Stimulated activated CD4-positive, alpha-beta T cell treated with anti-CD3 and anti-CD28 coated beads, Interleukin-15, amount 100 ng/mL, for 1 hour (primary cell): Measurements from ENCODE around the gene NDNF.

Source experiments
- DNase-seq, 2 donors: peaks; one replicate each; pipeline ENCODE4 v3.0.0-alpha.2; 2020; ENCODE audit warnings: low read depth in 1 of 2, low spot score in 1 of 2

Gene NDNF, protein sequence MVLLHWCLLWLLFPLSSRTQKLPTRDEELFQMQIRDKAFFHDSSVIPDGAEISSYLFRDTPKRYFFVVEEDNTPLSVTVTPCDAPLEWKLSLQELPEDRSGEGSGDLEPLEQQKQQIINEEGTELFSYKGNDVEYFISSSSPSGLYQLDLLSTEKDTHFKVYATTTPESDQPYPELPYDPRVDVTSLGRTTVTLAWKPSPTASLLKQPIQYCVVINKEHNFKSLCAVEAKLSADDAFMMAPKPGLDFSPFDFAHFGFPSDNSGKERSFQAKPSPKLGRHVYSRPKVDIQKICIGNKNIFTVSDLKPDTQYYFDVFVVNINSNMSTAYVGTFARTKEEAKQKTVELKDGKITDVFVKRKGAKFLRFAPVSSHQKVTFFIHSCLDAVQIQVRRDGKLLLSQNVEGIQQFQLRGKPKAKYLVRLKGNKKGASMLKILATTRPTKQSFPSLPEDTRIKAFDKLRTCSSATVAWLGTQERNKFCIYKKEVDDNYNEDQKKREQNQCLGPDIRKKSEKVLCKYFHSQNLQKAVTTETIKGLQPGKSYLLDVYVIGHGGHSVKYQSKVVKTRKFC

DNA sequence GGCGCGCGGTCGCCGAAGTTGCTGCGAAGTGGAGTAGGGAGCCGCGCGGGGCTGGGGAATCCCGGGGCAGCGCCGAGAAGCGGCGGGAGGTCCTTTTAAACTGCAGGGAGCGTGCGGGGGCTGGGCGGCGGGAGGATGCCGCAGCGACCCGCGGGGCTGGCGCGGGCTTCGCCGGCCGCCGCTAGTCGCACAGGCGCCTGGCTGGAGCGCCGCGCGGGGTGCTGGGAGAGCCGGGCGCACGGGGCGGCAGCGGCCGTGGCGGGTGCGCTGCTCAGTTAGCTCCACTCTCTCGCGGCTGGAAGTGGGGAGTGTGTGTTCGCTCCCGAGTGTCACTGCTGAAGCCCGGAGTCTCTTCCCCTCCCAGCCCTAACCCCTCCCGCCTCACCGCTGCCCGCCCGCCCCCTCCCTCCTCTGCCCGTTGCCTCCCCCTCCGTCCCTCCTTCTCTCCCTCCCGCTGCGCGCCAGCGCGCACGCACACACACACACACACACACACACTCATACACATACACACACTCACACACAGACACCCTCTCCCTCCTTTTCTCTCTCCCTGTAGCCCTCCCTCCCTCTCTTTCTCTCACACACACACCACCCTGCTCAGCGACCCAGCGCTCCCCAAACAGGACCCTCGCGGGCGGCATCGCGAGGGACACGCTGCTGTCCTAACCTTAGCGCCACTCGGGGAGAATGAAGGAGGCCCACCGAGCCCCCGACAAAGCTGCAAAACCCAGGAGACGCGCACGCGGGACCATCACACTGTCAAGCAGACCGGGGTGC is at the start of gene NDNF:
TSS of gene NDNF (minus strand) at position 312 of the 780 bp plus-strand sequence. CDS start 26,698 bp downstream, outside the sequence.
- peak in 1 of 2 donors; percentile 39 for DNase-seq

DNA sequence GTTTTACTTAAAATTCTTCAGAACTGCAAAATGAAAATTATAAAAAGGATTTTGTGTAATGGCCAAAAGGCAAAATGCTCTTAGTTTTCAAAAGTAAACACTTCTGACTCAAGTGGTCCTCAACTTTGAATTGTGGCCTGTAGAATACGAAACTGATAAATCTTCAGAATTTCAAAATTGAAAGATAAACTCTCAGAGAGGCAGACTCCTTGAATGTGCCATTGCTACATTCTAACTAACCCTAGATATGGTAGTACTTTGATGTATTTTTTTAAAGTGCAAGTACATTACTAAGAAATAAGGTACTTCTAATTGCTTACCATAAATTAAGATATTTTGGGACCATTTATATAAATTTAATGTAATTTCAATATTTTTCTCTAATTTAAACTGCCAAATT is 47.4 kb upstream of the NDNF start:
- no peak for DNase-seq

DNA sequence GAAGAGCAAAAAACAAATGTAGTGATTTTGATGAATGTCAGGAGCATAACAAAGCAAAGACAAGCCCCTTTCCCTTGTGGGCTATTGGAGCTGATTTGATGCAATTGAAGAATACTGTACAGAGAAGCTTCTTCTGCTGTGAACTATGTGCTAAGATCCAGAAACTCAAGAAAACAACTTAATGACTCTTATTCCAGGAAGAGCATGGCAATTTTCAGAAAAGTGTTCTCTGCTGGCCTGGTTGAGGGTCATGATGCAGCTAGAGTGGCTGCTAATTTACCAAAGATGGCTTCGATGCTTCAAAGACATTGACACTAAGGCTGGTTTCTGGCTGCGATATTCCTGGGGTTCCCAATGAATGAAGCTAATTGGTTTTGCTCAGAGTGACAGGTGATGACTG is 46.0 kb upstream of the NDNF start:
- DNase-seq: no peak

DNA sequence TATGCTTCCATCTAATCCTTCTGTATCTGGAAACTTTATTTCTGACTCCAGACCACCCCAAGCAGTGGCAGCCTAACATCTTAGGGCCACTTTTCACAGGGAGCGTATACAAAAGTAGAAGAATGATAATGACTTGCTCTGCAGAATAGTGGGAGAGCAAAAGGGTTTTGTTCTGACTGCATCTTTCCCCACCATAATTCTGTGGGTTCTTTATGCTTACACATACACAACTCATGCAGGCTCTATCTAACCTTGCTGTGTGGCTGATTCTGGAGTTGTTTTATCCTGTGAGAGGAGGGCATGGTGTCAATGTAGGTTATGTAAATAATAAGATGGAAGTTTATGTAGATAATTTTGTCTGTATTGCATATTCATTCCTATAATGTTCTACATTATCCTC is 42.4 kb upstream of the NDNF start:
- DNase-seq: no peak

DNA sequence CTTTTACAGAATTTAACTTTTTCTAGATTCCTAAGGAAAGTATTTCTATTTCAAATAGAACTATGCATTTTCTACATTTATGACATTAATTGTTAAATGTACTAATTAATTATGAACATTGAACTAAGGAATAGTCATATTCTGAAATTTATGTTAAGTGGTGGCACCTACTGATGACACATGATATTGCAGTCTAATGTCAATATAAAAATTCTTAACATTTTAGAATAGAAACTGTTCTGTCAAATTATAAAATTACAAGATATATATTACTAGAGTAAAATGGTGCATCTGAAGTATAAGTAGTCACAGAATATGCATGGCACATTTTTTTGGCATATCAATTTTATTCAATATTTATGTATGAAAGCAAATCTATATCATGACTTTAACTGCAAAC is 40.2 kb upstream of the NDNF start:
- no peak for DNase-seq

DNA sequence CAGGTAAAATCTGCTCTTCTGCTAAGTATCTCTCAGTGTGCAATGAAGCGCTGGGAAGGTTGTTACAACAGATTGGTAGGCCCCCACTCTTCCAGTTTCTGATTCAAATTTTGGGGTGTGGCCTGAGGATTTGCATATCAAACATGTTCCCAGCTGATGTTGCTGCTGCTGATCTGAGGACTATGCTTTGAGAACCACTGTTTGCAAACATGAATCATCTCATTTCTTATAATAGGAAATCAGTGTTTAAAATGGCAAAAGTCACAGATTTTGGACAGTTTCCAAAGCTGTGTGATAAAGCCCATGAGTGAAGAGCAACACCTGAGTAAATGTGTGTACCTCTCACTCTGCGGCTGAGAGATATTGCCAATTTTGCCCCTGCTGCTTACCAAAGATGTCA is 36.2 kb upstream of the NDNF start:
- no peak for DNase-seq

DNA sequence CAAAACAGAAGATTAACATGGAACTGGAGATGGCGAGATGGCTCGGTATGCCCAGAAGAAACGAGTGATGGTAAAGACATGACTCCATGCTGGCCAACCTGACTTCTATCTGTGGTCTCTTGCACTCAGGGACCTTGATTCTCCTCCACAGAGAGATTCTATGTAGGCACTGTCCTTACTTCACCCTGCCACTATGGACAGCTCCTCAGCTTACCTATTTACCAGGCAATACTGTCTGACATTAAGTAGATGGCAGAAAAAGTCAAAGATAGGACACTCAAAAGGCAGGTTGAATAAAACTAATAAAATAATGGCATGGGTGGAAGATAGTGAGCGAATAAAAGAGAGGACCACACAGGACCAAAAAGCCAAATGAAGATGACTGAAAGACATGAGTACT is 35.2 kb upstream of the NDNF start:
- no peak for DNase-seq

DNA sequence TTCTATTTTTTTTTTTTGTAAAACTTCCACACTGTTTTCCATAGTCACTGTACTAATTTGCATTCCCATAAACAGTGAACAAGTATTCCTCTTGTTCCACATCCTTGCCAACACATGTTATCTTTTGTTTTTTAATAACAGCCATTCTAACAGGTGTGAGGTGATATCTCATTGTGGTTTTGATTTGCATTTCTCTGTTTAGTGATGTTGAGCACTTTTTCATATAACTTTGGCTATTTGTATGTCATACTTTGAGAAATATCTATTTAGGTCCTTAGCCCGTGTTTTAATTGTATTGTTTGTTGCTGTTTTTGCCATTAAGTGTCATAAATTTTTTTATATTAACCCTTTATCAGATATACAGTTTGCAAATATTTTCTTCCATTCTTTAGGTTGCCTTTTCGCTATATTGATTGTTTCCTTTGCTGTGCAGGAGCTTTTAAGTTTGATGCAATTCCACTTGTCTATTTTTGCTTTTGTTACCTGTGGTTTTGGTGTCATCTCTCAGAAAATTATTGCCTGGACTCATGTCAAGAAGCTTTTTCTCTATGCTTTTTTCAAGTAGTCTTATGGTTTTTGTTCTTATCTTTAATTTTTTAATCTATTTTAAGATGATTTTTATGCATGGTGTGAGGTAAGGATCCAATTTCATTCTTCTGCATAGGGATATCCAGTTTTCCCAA is 27.9 kb upstream of the NDNF start:
- no peak for DNase-seq

DNA sequence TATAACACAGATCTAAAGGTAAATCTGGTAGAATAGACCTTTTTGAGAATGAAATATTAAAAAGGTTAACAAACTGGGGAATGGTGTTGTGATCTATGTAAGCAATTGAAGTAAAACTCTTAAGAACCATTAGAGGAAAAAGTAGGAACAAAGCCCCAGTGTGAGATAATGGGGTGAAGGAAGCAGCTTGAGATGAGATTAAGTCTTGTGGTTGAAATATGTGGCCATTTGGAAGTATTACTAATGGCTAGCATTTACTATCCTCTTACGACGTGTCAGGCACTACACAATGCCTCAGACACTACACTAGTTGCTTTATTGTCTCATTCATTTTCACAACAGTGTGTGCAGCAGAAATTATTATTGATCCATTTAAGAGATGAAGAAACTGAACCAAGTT is 25.9 kb upstream of the NDNF start:
- DNase-seq: no peak

DNA sequence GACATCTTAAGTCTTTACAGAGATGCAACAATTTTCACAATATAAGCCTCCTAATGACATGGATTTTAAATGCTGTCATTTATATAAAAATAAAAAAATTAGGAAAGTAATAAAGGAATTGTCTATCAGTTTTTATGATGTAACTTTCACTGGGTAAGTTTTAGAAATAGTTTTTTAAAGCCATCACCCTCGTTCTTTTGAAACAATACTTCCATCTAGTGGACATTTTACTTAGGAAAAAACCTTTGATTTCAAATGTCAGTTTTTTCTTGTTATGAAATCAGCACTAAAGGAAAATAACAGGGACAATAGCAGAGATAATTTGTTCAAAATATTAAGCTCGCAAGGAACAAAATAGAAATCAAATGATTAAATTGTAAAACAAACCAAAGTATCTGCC is 24.3 kb upstream of the NDNF start:
- DNase-seq: no peak

DNA sequence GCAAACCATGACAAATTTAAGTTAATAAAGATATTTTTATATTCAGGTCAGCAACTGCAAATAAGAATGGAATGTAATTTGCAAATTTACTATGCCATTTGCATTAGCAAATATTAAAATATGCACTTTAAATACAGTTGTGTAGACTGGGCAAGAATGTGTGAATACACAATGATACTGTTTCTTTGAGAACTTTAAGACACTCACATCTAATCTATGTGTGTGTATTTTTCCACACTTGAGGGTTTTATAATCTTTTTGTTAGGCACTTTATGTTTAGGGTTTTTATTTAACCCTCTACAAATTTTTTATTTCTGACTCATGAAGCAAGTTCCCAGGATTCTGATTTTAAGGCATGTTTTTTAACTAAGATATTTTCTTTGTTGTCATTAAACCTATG is 23.9 kb upstream of the NDNF start:
- DNase-seq: no peak

DNA sequence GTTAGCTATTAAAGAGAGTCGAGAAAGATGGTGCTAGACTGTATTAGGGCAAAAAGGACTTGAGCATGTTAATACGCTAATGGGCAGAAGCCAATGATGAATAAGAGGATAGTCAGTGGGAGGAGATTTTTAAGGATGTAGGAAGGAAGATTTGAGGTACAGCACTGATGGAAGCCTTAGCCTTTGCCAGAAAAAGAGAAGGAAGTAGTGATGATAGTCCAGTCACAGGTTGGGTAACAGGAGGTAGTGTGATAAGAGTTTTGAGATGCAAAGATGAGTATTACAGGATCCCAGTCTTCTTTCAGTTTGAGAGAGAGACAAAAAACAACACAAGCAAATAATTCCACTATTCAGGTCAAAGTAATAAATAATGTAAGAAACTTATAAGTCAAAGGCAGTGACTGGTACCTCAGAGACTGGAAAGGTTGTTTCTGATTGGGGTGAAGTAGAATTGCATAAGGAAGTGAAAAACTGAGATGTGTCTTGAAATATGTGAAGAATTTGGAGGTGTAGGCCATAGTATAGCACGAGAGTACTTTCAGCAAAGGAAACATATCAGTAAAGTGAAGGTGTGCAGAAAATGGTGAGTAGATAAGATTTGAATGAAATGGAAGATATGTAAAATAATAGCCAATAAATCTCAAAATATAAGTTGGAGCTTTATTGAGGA is 22.1 kb upstream of the NDNF start:
- DNase-seq: no peak

DNA sequence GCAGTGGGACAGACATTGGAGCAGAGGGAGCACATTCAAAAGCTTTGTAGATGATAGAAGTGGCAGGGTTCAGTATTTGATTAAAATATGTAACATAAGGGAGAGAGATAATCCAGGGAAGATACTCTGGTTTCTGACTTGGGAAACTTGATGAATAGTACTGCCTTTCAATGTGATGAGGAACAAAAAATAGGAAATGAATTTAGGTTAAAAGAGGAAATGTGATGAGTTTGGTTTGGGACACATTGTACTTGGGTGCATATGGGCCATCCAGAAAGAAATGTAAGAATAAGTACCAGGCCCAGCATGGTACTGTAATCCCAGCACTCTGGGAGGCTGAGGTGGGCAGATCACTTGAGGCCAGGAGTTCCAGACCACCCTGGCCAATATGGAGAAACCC is 20.9 kb upstream of the NDNF start:
- no peak for DNase-seq

DNA sequence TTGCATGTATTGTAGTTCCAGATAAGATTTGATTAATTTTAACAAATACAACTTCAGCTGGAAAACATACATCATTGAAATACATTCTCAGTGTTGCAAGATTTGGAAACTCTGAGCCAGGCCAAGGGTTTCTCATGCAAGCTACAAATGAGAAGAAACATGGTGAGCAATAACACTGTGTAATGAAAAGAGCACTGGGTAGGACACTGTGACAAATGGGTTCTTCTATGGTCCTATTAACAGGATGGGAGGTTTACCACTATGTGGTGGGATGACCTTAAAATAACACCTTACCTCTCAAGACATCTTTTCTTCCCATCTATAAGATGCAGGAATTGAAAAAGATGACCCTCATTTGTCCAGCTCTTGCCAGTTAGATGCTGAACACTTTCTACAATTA is 19.6 kb upstream of the NDNF start:
- DNase-seq: no peak

DNA sequence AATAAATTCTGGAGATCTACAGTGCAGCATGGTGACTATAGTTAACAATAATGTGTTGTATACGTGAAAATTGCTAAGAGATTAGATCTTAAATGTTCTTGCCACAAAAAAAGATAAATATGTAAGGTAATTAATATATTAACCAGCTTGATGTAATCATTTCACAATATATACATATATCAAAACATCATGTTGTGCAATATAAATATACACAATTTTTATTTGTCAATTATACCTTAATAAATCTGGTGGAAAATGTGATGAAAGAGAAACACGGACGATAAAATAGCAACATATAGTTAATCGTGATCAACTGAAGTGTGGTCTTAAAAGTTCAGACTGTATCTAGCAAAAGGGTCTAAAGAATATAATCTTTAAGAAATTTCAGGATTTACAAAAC is 16.5 kb upstream of the NDNF start:
- DNase-seq: no peak

DNA sequence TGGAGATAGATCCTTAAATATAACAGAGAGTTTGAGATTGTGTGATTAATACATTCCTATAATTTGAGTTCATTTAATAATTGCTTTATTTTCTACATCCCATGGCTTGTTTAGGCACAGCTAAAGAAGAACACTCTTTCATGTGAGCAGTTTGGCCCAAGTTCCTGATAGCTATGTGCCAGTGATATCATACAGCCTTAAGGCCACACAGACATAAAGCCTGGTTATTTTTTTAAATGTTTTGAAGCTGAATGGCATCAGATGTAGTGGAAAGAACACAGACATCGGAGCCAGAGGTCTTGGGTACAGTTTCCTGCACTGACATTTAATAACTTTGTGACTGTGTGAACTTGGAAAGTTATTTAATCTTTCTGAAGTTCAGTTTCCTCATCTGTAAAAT is 7.0 kb upstream of the NDNF start:
- DNase-seq: no peak

DNA sequence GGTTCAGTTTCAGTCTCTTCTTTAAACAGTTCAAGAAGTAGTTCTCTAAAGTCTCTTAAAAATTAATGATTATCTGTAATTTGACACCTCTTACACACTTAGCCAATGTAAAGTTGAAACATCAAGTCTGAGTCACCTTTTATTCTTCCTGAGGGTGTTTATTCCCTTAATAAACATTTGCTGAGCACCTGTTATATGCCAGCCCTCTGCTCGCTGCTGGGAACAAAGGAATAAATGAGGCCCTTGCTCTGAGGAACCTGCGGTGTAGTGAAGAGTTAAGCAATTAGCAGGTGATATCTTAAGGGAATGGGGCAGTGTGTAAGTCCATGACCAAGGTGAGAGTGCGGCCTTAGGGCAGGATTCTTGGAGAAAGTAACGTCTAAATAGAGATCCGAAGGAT is 5.2 kb upstream of the NDNF start:
- no peak for DNase-seq

DNA sequence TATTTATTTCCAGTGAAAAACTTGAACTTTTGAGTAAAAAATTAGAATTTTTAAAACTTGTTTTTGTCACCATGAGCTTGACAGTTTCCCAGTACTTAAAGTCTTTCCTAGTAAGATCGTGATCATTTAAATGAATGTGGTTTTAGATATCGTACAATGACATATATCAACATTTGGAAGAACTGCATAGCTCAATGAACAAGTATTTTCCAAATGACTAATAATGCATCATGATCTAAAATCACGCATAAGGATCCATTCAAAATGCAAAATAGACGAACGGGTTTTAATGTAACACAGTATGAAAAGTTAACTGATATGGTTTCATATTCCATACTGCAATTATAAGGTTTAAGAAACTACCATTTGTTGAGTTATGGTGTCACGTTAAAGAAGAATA is 4.1 kb upstream of the NDNF start:
- DNase-seq: no peak

DNA sequence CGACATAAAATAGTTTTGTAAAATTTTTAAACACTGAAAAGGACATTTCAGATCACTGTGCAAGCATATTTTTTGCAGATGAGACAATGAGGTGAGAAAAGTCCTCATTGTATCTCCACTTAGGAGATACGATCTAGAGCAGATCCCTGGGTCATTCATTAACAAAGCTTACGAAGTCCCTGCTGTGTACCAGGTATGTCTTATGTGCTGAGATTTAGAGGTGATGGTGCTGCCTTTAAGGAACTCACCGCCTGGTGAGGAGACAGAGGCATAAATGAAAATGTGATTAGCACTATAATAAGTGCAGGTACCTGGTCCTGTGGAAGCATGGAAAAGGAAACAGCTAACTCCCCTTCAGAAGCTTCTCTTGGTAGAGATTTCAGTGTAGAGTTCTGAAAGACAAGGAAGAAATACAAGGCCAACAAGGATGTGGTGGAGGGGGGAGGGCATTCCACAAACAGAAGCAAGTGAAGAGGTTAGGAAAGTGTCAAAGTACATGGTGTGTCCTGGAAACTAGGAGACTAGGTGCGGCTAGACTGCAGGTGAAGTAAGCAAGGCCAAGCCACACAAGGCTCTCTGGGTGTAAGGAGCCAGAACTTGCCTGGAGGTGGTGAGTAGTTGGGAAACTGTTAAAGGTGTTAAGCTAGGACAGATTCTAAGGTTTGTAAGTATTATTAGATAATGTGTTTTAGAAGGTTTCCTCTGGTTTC is 1.5 kb upstream of the NDNF start:
- no peak for DNase-seq

DNA sequence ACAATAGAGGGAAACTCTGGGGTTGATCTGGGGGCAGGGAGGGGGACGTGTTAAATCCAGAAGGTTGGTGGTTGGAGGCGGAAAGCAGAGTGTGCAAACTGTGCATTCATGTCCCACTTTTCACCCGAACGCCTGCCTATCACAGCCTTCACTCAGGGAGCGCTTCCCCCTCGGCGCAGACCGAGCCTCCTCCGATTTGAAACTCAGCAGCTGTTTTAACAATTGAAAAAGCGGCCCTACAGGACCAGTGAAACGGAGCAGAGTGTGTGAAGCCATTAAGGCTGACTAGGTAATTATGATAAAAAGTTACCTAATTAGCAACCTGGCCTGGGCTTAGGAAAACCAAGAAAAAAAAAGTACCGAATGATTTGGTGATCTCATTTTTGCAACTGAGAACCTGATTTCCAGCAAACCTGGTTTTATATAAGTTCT is 685 bp upstream of the NDNF start:
- no peak for DNase-seq
